H1 (cell line): ENCODE data around the gene CNOT3.

ENCODE experiments used
- BRCA1 ChIP-seq: IDR thresholded peaks from 2 replicates; pipeline ENCODE4 v1.6.1; 2012; ENCODE audit warnings: low read depth, low read length, improper control_type of control experiment
- CTCF ChIP-seq, 3 experiments: IDR thresholded peaks; 1 replicate in 2 of 3; 2 replicates in 1 of 3; pipeline versions ENCODE4 v1.5.1 to v1.6.1; 2011; ENCODE audit warnings: low read length in 3 of 3, mild to moderate bottlenecking in 3 of 3, inconsistent platforms in 2 of 3, low read depth in 1 of 3, moderate library complexity in 1 of 3; ENCODE audit not compliant: insufficient read depth in 1 of 3; ENCODE audit errors: control extremely low read depth in 1 of 3
- JUN ChIP-seq: IDR thresholded peaks from 2 replicates; pipeline ENCODE4 v1.6.1; 2011; ENCODE audit warnings: low read depth, mild to moderate bottlenecking, improper control_type of control experiment, low read length
- MAX ChIP-seq: IDR thresholded peaks from 2 replicates; pipeline ENCODE4 v1.6.1; 2012; ENCODE audit warnings: inconsistent platforms
- NANOG ChIP-seq: IDR thresholded peaks from 2 replicates; pipeline ENCODE4 v1.6.1; 2011; ENCODE audit warnings: low read length, low read depth, mild to moderate bottlenecking, inconsistent platforms; ENCODE audit not compliant: insufficient read depth, poor library complexity, severe bottlenecking
- NRF1 ChIP-seq: IDR thresholded peaks from 2 replicates; pipeline ENCODE4 v1.6.1; 2011; ENCODE audit warnings: mild to moderate bottlenecking, low read depth, low read length, improper control_type of control experiment
- POLR2A ChIP-seq, 2 experiments: IDR thresholded peaks; 1 replicate in 1 of 2; 2 replicates in 1 of 2; pipeline ENCODE4 v1.6.1; 2011; ENCODE audit warnings: low read depth in 2 of 2, low read length in 2 of 2, mild to moderate bottlenecking in 2 of 2; ENCODE audit errors: control extremely low read depth in 1 of 2
- POLR2AphosphoS5 ChIP-seq: IDR thresholded peaks from 2 replicates; pipeline ENCODE4 v1.6.1; 2011; ENCODE audit warnings: low read depth, low read length
- SUZ12 ChIP-seq: fragments of 200-600 bp; sonication (generic); IDR thresholded peaks from 2 replicates; pipeline ENCODE4 v1.6.1; 2012; ENCODE audit warnings: mild to moderate bottlenecking, inconsistent platforms, low read length, moderate library complexity, mixed read lengths
- TAF1 ChIP-seq: IDR thresholded peaks from 2 replicates; pipeline ENCODE4 v1.6.1; 2011; ENCODE audit warnings: mild to moderate bottlenecking, low read depth, low read length
- ZNF274 ChIP-seq: IDR thresholded peaks from 2 replicates; pipeline ENCODE4 v1.7.0; 2012; ENCODE audit warnings: low read length, borderline replicate concordance; ENCODE audit errors: extremely low read depth

GRCh38 chr19:54155694-54156093 lies 18.1 kb downstream of the CNOT3 start:
- TF ChIP-seq CTCF (IDR thresholded peaks at IDR 0.05; ENCODE audit: control extremely low read depth in 1 of 3, insufficient read depth in 1 of 3, low read depth in 1 of 3, low read length in 3 of 3) = peak; percentile 27 to 47 (median 29)
- no peak for TF ChIP-seq SUZ12
- no peak for TF ChIP-seq ZNF274
- no peak for TF ChIP-seq NANOG
- no peak for TF ChIP-seq MAX
- 0 out of 3 replicates have a peak, but pooled peaks of 1 of the 2 experiments have one; percentile 16 for TF ChIP-seq POLR2A (IDR thresholded peaks at IDR 0.05; ENCODE audit: control extremely low read depth in 1 of 2, low read depth in 2 of 2, low read length in 2 of 2)
- no peak; the same call in 1 of the 2 replicates for TF ChIP-seq POLR2AphosphoS5
- no peak for TF ChIP-seq JUN
- TF ChIP-seq TAF1 = no peak
- no peak for TF ChIP-seq BRCA1
- no peak for TF ChIP-seq NRF1
